Inflammatory macrophage (primary cell): Measurements from ENCODE around the gene TFDP1.
"Not testable (repeated sequence)": the region's sequence is repeated elsewhere in the genome, so short reads cannot be mapped to it uniquely, and the experiment has no call there.

Experiments used
- DNase-seq, 2 donors: peaks; one replicate each; pipeline ENCODE4 v3.0.0-alpha.2; 2020 to 2022

TFDP1 gene

GRCh38 chr13:113618455-113618854, 33.9 kb downstream of the TFDP1 start:
- DNase-seq = no peak

GRCh38 chr13:113620036-113620796, 35.7 kb downstream of the TFDP1 start:
- DNase-seq = no peak

- no peak for DNase-seq
These were observed 36.5 kb downstream of the TFDP1 start for GRCh38 chr13:113621046-113621445.

GRCh38 chr13:113621498-113621897, 36.9 kb downstream of the TFDP1 start:
- not testable (repeated sequence) for DNase-seq

GRCh38 chr13:113621986-113622550, 37.5 kb downstream of the TFDP1 start:
- DNase-seq = not testable (repeated sequence)

- DNase-seq = no peak
These were observed 38.4 kb downstream of the TFDP1 start for GRCh38 chr13:113622791-113623490.

GRCh38 chr13:113623491-113624234, 39.1 kb downstream of the TFDP1 start:
- peak; percentile 12 to 16 for DNase-seq

GRCh38 chr13:113624235-113624587, 39.7 kb downstream of the TFDP1 start:
- DNase-seq = no peak

- not testable (repeated sequence) for DNase-seq
These were observed 40.2 kb downstream of the TFDP1 start for GRCh38 chr13:113624640-113625304.

GRCh38 chr13:113625965-113626721, 41.6 kb downstream of the TFDP1 start:
- no peak for DNase-seq

- DNase-seq = no peak
These were observed 42.6 kb downstream of the TFDP1 start for GRCh38 chr13:113627136-113627535.

GRCh38 chr13:113628291-113629270, 44.0 kb downstream of the TFDP1 start:
- peak in 1 of 2 donors; percentile 35 for DNase-seq

- DNase-seq = no peak
These were observed 45.3 kb downstream of the TFDP1 start for GRCh38 chr13:113629866-113630265.

GRCh38 chr13:113630296-113630695, 45.7 kb downstream of the TFDP1 start:
- no peak for DNase-seq

- DNase-seq = no peak
These were observed 46.3 kb downstream of the TFDP1 start for GRCh38 chr13:113630804-113631203.

- DNase-seq = no peak
These were observed 47.0 kb downstream of the TFDP1 start for GRCh38 chr13:113631341-113632095.

- DNase-seq = no peak
These were observed 48.3 kb downstream of the TFDP1 start for GRCh38 chr13:113632706-113633484.

- no peak for DNase-seq
These were observed 48.9 kb downstream of the TFDP1 start for GRCh38 chr13:113633485-113633873.
